IMR-90 (cell line): ENCODE results near the gene PDXK. TPM values are rescaled to one million over a fixed set of nuclear protein-coding genes. Genes with fewer than 3 reads are reported as not detected.

Experiments
- ATAC-seq: fragments of 200-7000 bp; cut with Tn5 transposase; 2 replicates; pipeline ENCODE4 v1.9.1; 2020; ENCODE audit warnings: low read depth, mild to moderate bottlenecking, moderate library complexity
- BruUV-seq: library from RNA; stranded (reverse); fragments of 400-500 nt; replicated peaks from 2 replicates; lab custom pipeline; 2021; lab: Mats Ljungman, UMichigan
- CTCF ChIA-PET: fragments of 300-600 bp; formaldehyde crosslinking; extraction: SDS; loops from one replicate; lab custom pipeline; 2021; ENCODE audit warnings: antibody characterized with exemption; lab: Yijun Ruan, JAX
- POLR2A ChIA-PET: fragments of 300-600 bp; sonication (Branson Sonifier 250); formaldehyde crosslinking; loops from one replicate; lab custom pipeline; 2022; ENCODE audit warnings: antibody characterized with exemption; ENCODE audit not compliant: unreplicated experiment; lab: Charles Lee
- DNase-seq: peaks from one replicate; pipeline ENCODE4 v3.0.0; 2013
- H2AFZ ChIP-seq: replicated peaks from 2 replicates; pipeline ENCODE3; 2013; ENCODE audit warnings: low read length, mild to moderate bottlenecking; ENCODE audit not compliant: poor library complexity
- H2AK5ac ChIP-seq: 2 replicates; pipeline ENCODE4 v1.6.1; 2013; ENCODE audit warnings: low read depth, low read length, inconsistent platforms
- H2AK9ac ChIP-seq: replicated peaks from 2 replicates; pipeline ENCODE3; 2013; ENCODE audit warnings: mild to moderate bottlenecking, low read depth, low read length, moderate library complexity; ENCODE audit not compliant: poor library complexity
- H2BK120ac ChIP-seq: 2 replicates; pipeline ENCODE4 v1.6.1; 2013; ENCODE audit warnings: low read depth, low read length, inconsistent platforms
- H2BK15ac ChIP-seq: 3 replicates; pipeline ENCODE4 v1.6.1; 2013; ENCODE audit warnings: low read depth, low read length, inconsistent platforms
- H2BK20ac ChIP-seq: 2 replicates; pipeline ENCODE4 v1.6.1; 2013; ENCODE audit warnings: low read depth, mild to moderate bottlenecking, inconsistent platforms, low read length, moderate library complexity
- H2BK5ac ChIP-seq: 2 replicates; pipeline ENCODE4 v1.6.1; 2013; ENCODE audit warnings: mild to moderate bottlenecking, low read depth, low read length, inconsistent platforms; ENCODE audit not compliant: poor library complexity, severe bottlenecking
- H3K14ac ChIP-seq: replicated peaks from 2 replicates; pipeline ENCODE4 v1.6.1; 2013; ENCODE audit warnings: low read depth, low read length, inconsistent platforms
- H3K18ac ChIP-seq: 2 replicates; pipeline ENCODE4 v1.6.1; 2013; ENCODE audit warnings: low read depth, low read length, control low read depth
- H3K23ac ChIP-seq: 2 replicates; pipeline ENCODE4 v1.6.1; 2013; ENCODE audit warnings: low read depth, low read length, inconsistent platforms
- H3K27ac ChIP-seq: 2 replicates; pipeline ENCODE4 v1.5.1; 2013; ENCODE audit warnings: mild to moderate bottlenecking, control low read depth, low read length; ENCODE audit not compliant: insufficient read depth
- H3K27me3 ChIP-seq: 2 replicates; pipeline ENCODE4 v1.6.1; 2013; ENCODE audit warnings: low read length; ENCODE audit not compliant: control insufficient read depth, insufficient read depth
- H3K36me3 ChIP-seq: 2 replicates; pipeline ENCODE4 v1.6.1; 2013; ENCODE audit warnings: low read length, mixed read lengths; ENCODE audit not compliant: control insufficient read depth, insufficient read depth
- H3K4ac ChIP-seq: 2 replicates; pipeline ENCODE4 v1.6.1; 2013; ENCODE audit warnings: low read depth, low read length, inconsistent platforms
- H3K4me1 ChIP-seq: 2 replicates; pipeline ENCODE4 v1.6.1; 2013; ENCODE audit warnings: low read length, mixed read lengths; ENCODE audit not compliant: control insufficient read depth, insufficient read depth
- H3K4me2 ChIP-seq: 2 replicates; pipeline ENCODE4 v1.6.1; 2013; ENCODE audit warnings: low read depth, mild to moderate bottlenecking, control low read depth, low read length, moderate library complexity
- H3K4me3 ChIP-seq: 2 replicates; pipeline ENCODE4 v1.5.1; 2013; ENCODE audit warnings: low read depth, mild to moderate bottlenecking, control low read depth, low read length, moderate library complexity; ENCODE audit not compliant: insufficient read depth
- H3K56ac ChIP-seq: 2 replicates; pipeline ENCODE4 v1.6.1; 2013; ENCODE audit warnings: low read length, inconsistent platforms; ENCODE audit not compliant: insufficient read depth; ENCODE audit errors: extremely low read depth
- H3K79me1 ChIP-seq, 2 experiments: 2 replicates each; pipeline ENCODE4 v1.6.1; 2013; ENCODE audit warnings: low read length in 2 of 2, inconsistent platforms in 1 of 2, low read depth in 1 of 2
- H3K9ac ChIP-seq: 2 replicates; pipeline ENCODE4 v1.6.1; 2013; ENCODE audit warnings: low read depth, low read length, control low read depth
- H3K9me1 ChIP-seq: 2 replicates; pipeline ENCODE4 v1.6.1; 2013; ENCODE audit warnings: low read length, inconsistent platforms; ENCODE audit not compliant: insufficient read depth
- H3K9me3 ChIP-seq: 2 replicates; pipeline ENCODE4 v1.6.1; 2013; ENCODE audit warnings: low read length; ENCODE audit not compliant: control insufficient read depth, insufficient read depth
- H4K20me1 ChIP-seq: 2 replicates; pipeline ENCODE4 v1.6.1; 2013; ENCODE audit warnings: low read length, inconsistent platforms; ENCODE audit not compliant: insufficient read depth
- H4K5ac ChIP-seq: 2 replicates; pipeline ENCODE4 v1.6.1; 2013; ENCODE audit warnings: mild to moderate bottlenecking, low read depth, low read length, control low read depth
- H4K8ac ChIP-seq, 2 experiments: 2 replicates each; pipeline ENCODE4 v1.6.1; 2013; ENCODE audit warnings: low read depth in 2 of 2, low read length in 2 of 2, control low read depth in 1 of 2, inconsistent platforms in 1 of 2
- H4K91ac ChIP-seq: 2 replicates; pipeline ENCODE4 v1.6.1; 2013; ENCODE audit warnings: low read depth, low read length, inconsistent platforms; ENCODE audit not compliant: insufficient read depth
- BHLHE40 ChIP-seq: fragments of 150-350 bp; IDR thresholded peaks from 2 replicates; pipeline ENCODE4 v1.6.1; 2016; ENCODE audit warnings: mild to moderate bottlenecking, low read depth, low read length
- CEBPB ChIP-seq: IDR thresholded peaks from 2 replicates; pipeline ENCODE4 v1.6.1; 2012; ENCODE audit warnings: low read depth, low read length, improper control_type of control experiment
- MAZ ChIP-seq: IDR thresholded peaks from 2 replicates; pipeline ENCODE4 v1.6.1; 2012; ENCODE audit warnings: low read depth, mild to moderate bottlenecking, low read length, improper control_type of control experiment, moderate library complexity, borderline replicate concordance
- MXI1 ChIP-seq: IDR thresholded peaks from 2 replicates; pipeline ENCODE4 v1.6.1; 2012; ENCODE audit warnings: low read depth, mild to moderate bottlenecking, low read length, moderate library complexity, borderline replicate concordance
- POLR2A ChIP-seq: IDR thresholded peaks from 2 replicates; pipeline ENCODE4 v1.6.1; 2012; ENCODE audit warnings: mild to moderate bottlenecking, low read depth, low read length
- RCOR1 ChIP-seq: IDR thresholded peaks from 2 replicates; pipeline ENCODE4 v1.6.1; 2012; ENCODE audit warnings: mild to moderate bottlenecking, low read length, improper control_type of control experiment; ENCODE audit not compliant: insufficient replicate concordance
- RFX5 ChIP-seq: IDR thresholded peaks from 2 replicates; pipeline ENCODE4 v1.8.0; 2012; ENCODE audit warnings: low read depth, mild to moderate bottlenecking, low read length, moderate library complexity
- SMC3 ChIP-seq: fragments of 150-350 bp; IDR thresholded peaks from 2 replicates; pipeline ENCODE4 v1.6.1; 2016; ENCODE audit warnings: low read depth, mild to moderate bottlenecking, antibody characterized with exemption, low read length, moderate library complexity
- WGBS, 2 experiments: methylation state at CpG; one replicate each; pipeline versions ENCODE4 v1.1.5 to v1.1.7; 2013; ENCODE audit warnings: missing lambda C conversion rate in 2 of 2; ENCODE audit not compliant: insufficient read length in 1 of 2; ENCODE audit errors: extremely low coverage in 2 of 2; 5-methylcytosine and 5-hydroxymethylcytosine counted together
- dilution Hi-C: fragments of 300-500 bp; cut with HindIII; formaldehyde crosslinking; loops from one replicate; pipeline ENCODE4 v1.14.3; 2018; ENCODE audit warnings: low sequenced_read_pairs; ENCODE audit not compliant: unreplicated experiment
- in situ Hi-C: fragments of 300-500 bp; cut with MboI; formaldehyde crosslinking; loops from 3 replicates; pipeline ENCODE4 v1.14.3; 2019; ENCODE audit warnings: low sequenced_read_pairs, inconsistent platforms, mixed read lengths
- intact Hi-C: fragments of 100-400 bp; cut with micrococcal nuclease; formaldehyde crosslinking; loops from 2 replicates; pipeline ENCODE4 v1.10.0; 2022
- polyA plus RNA-seq, 3 experiments: library from polyadenylated mRNA; depleted of rRNA; stranded (reverse); fragments of >200 nt; gene quantifications; 2 replicates each; pipeline ENCODE4 v1.2.3, GENCODE V29; 2012; ENCODE audit warnings: low replicate concordance in 1 of 3
- total RNA-seq: library from RNA; depleted of rRNA; stranded (reverse); fragments of >200 nt; gene quantifications from 2 replicates; pipeline ENCODE4 v1.2.3, GENCODE V29; 2012
- TF ChIP-seq, protein P1 (sequence below): fragments of 150-350 bp; IDR thresholded peaks from 2 replicates; pipeline ENCODE4 v1.6.1; 2016; ENCODE audit warnings: low read depth, mild to moderate bottlenecking, low read length, moderate library complexity, borderline replicate concordance
- TF ChIP-seq, protein P2 (sequence below): fragments of 150-350 bp; IDR thresholded peaks from 2 replicates; pipeline ENCODE4 v1.6.1; 2017; ENCODE audit warnings: mild to moderate bottlenecking, antibody characterized with exemption, low read length, low read depth

PDXK gene
- total and polyA plus RNA-seq, 2 of the 4 experiments (the other 2 are of a cell fraction) = 155 to 312 TPM

DNA sequence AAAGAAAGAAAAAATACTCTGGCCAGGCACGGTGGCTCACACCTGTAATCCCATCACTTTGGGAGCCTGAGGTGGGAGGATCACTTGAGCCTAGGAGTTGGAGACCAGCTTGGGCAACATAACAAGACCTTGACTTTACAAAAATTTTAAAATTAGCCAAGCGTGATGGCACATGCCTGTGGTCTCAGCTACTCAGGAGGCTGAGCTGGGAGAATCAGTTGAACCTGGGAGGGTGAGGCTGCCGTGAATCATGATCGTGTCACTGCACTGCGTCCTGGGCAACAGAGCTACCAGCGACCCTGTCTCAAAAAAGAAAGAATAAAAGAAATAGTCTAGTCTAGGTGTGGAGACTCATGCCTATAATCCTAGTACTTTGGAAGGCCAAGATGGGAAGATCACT, 37.3 kb upstream of the PDXK start:
- no peak overlapping the region for H4K8ac ChIP-seq
- H3K4me2 ChIP-seq = no peak overlapping the region
- no peak overlapping the region for H2AK9ac ChIP-seq
- no peaks in the 10 kb centered on the region for H3K4me1 ChIP-seq
- no peak overlapping the region for H2BK20ac ChIP-seq
- H2BK120ac ChIP-seq = no peak overlapping the region
- no peak overlapping the region for H2AFZ ChIP-seq
- in situ Hi-C loops (no loop called here), dilution Hi-C loops (no loop called here), intact Hi-C loops (no loop called here)
- H3K36me3 ChIP-seq = peaks cover 38% of the 10 kb centered on the region
- no peak overlapping the region for H3K14ac ChIP-seq
- ATAC-seq (no peak), DNase-seq (no peak)
- peaks cover 4 to 15% of the 10 kb centered on the region in 2 experiments; a peak in 3 of 4 replicates for H3K79me1 ChIP-seq
- H3K27me3 ChIP-seq = no peaks in the 10 kb centered on the region
- no peak overlapping the region for H3K23ac ChIP-seq
- no peak overlapping the region for H3K9ac ChIP-seq
- H3K9me1 ChIP-seq = peaks cover 3% of the 10 kb centered on the region; the same call in 1 of the 2 replicates
- H4K91ac ChIP-seq = no peak overlapping the region
- no peak overlapping the region for H2BK15ac ChIP-seq
- BruUV-seq = no TSS peak
- H3K27ac ChIP-seq = no peak overlapping the region
- H3K4ac ChIP-seq = no peak overlapping the region
- H3K56ac ChIP-seq = no peak overlapping the region
- TF ChIP-seq CEBPB = no peak
- TF ChIP-seq RFX5 = no peak
- TF ChIP-seq MXI1 = no peak
- no peak for TF ChIP-seq BHLHE40
- TF ChIP-seq, protein P1, sequence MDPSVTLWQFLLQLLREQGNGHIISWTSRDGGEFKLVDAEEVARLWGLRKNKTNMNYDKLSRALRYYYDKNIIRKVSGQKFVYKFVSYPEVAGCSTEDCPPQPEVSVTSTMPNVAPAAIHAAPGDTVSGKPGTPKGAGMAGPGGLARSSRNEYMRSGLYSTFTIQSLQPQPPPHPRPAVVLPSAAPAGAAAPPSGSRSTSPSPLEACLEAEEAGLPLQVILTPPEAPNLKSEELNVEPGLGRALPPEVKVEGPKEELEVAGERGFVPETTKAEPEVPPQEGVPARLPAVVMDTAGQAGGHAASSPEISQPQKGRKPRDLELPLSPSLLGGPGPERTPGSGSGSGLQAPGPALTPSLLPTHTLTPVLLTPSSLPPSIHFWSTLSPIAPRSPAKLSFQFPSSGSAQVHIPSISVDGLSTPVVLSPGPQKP = no peak
- TF ChIP-seq, protein P2, sequence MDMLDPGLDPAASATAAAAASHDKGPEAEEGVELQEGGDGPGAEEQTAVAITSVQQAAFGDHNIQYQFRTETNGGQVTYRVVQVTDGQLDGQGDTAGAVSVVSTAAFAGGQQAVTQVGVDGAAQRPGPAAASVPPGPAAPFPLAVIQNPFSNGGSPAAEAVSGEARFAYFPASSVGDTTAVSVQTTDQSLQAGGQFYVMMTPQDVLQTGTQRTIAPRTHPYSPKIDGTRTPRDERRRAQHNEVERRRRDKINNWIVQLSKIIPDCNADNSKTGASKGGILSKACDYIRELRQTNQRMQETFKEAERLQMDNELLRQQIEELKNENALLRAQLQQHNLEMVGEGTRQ = no peak
- TF ChIP-seq MAZ = no peak
- TF ChIP-seq RCOR1 = no peak
- no peak for TF ChIP-seq SMC3
- TF ChIP-seq POLR2A = no peak
- H4K20me1 ChIP-seq = no peaks in the 10 kb centered on the region
- no peak overlapping the region for H2AK5ac ChIP-seq
- no peak overlapping the region for H3K4me3 ChIP-seq
- H3K9me3 ChIP-seq = no peaks in the 10 kb centered on the region
- H3K18ac ChIP-seq = no peak overlapping the region
- 92% methylated on average over 2 of the region's 6 CpGs; no CpG with 5 or more reads in 1 of the 2 experiments for WGBS, 2 experiments
- POLR2A ChIA-PET = no interaction called here
- H2BK5ac ChIP-seq = no peak overlapping the region
- H4K5ac ChIP-seq = no peak overlapping the region
- CTCF ChIA-PET = no interaction called here
